ENCODE results near the gene MANBA.
A peak's percentile ranks its signal among the peaks of the same experiment; 100 is the strongest.

MANBA gene

GRCh38 chr4:102593147-102593546, 167.6 kb downstream of the MANBA start:
- DNase-seq (ENCODE audit: low read depth): no peak

- no peak for DNase-seq (ENCODE audit: low read depth)
Observed at GRCh38 chr4:102592256-102592655, 168.5 kb downstream of the MANBA start.

GRCh38 chr4:102589743-102590142, 171.0 kb downstream of the MANBA start:
- DNase-seq (ENCODE audit: low read depth): no peak

- DNase-seq (ENCODE audit: low read depth): peak; percentile 27
Observed at GRCh38 chr4:102586644-102587021, 174.1 kb downstream of the MANBA start.

GRCh38 chr4:102586002-102586643, 174.6 kb downstream of the MANBA start:
- DNase-seq (ENCODE audit: low read depth): no peak

GRCh38 chr4:102585329-102585728, 175.4 kb downstream of the MANBA start:
- no peak for DNase-seq (ENCODE audit: low read depth)

GRCh38 chr4:102584091-102584490, 176.7 kb downstream of the MANBA start:
- no peak for DNase-seq (ENCODE audit: low read depth)
